OCI-LY3 (cell line): ENCODE measurements around the gene OXNAD1.

Source experiments
- H2AFZ ChIP-seq: fragments of 200-600, 300-600 bp; shearing (Covaris generic); 2 replicates; pipeline ENCODE4 v1.6.0; 2014; ENCODE audit warnings: antibody characterized with exemption, low read depth, low read length
- H3K27ac ChIP-seq: fragments of 200-600, 300-600 bp; sonication (generic); 2 replicates; pipeline ENCODE4 v1.5.1; 2014; ENCODE audit warnings: mild to moderate bottlenecking, low read length, moderate library complexity, mixed read lengths
- H3K27me3 ChIP-seq: fragments of 200-600, 300-600 bp; sonication (generic); 2 replicates; pipeline ENCODE4 v1.6.1; 2014; ENCODE audit warnings: low read depth, low read length, mixed read lengths
- H3K36me3 ChIP-seq: fragments of 200-600, 300-600 bp; sonication (generic); replicated peaks from 2 replicates; pipeline ENCODE3; 2014; ENCODE audit warnings: low read depth, low read length, mixed read lengths
- H3K4me1 ChIP-seq: fragments of 300-600, 200-600 bp; sonication (generic); 2 replicates; pipeline ENCODE4 v1.6.1; 2014; ENCODE audit warnings: low read length, mixed read lengths
- H3K4me2 ChIP-seq: fragments of 200-600, 300-600 bp; sonication (generic); 2 replicates; pipeline ENCODE4 v1.6.1; 2014; ENCODE audit warnings: low read length, mixed read lengths
- H3K4me3 ChIP-seq: fragments of 300-600, 200-600 bp; sonication (generic); 2 replicates; pipeline ENCODE4 v1.5.1; 2014; ENCODE audit warnings: antibody characterized with exemption, mild to moderate bottlenecking, low read length, moderate library complexity
- H3K79me2 ChIP-seq: fragments of 300-600, 200-600 bp; shearing (Covaris generic); 2 replicates; pipeline ENCODE4 v1.6.1; 2014; ENCODE audit warnings: mild to moderate bottlenecking, low read length, mixed read lengths
- H3K9ac ChIP-seq: fragments of 300-600, 200-600 bp; shearing (Covaris generic); 2 replicates; pipeline ENCODE4 v1.6.0; 2014; ENCODE audit warnings: mild to moderate bottlenecking, low read length, moderate library complexity
- H3K9me3 ChIP-seq: fragments of 200-600, 300-600 bp; shearing (Covaris generic); 2 replicates; pipeline ENCODE4 v1.6.1; 2014; ENCODE audit warnings: low read length, mixed read lengths; ENCODE audit not compliant: insufficient read depth
- H4K20me1 ChIP-seq: fragments of 200-600, 300-600 bp; sonication (generic); 2 replicates; pipeline ENCODE4 v1.6.1; 2016; ENCODE audit warnings: low read length, mixed read lengths; ENCODE audit not compliant: insufficient read depth
- CTCF ChIP-seq: fragments of 200-600, 300-600 bp; sonication (generic); IDR thresholded peaks from 2 replicates; pipeline ENCODE4 v1.5.1; 2014; ENCODE audit warnings: antibody characterized with exemption, low read length, low read depth
- EZH2phosphoT487 ChIP-seq: fragments of 200-600 bp; shearing (Covaris generic); IDR thresholded peaks from 2 replicates; pipeline ENCODE4 v1.6.1; 2018; ENCODE audit warnings: antibody characterized with exemption, mixed run types, low read depth

The OXNAD1 gene

GRCh38 chr3:16242177-16242576, 22.8 kb upstream of the OXNAD1 start:
- Histone ChIP-seq H3K27ac (no peak overlapping the region), H4K20me1 (no peaks in the 10 kb centered on the region), H3K4me3 (no peak overlapping the region), H3K27me3 (no peaks in the 10 kb centered on the region), H2AFZ (no peak overlapping the region), H3K36me3 (no peaks in the 10 kb centered on the region), H3K9me3 (no peaks in the 10 kb centered on the region), H3K9ac (no peak overlapping the region), H3K79me2 (no peaks in the 10 kb centered on the region), H3K4me2 (no peak overlapping the region), H3K4me1 (peaks cover 20% of the 10 kb centered on the region)
- TF ChIP-seq EZH2phosphoT487: no peak
- TF ChIP-seq CTCF: no peak

DNA sequence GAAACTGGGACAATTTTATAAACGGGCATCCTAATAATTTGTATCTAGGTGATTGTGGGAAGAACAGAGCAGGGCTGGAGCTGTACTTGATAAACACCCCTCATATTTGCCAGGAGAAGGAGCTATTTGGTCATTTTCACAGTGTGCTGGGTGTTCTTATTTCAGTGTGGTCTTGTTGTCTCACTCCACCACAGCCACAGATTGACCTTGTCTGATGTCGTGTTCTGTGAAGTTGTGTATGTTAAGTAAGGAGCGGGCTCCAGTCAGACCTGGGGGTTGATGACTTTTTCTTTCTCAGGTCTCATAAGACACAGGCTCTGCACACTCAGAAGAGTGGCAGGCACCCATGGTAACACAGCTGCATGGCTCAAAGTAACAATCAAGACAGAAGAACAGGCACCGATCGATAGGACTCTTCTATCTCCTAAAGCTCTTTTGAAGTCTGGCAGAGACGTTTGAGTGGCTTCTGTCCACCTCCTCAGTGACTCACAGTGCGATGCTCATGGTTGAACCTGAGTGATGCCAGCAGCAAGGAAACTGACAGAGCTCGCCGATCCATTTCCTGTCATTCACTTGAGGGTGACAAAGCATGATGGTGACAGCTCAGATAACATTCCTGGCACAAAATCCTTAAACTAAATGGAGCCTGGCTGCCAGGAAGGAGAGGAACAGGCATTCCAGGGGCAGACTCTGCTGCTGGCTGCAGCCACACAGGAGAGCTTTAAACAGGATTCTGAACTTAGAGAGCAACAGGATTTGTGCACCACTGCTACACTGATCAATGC, 21.1 kb upstream of the OXNAD1 start:
- no peak overlapping the region for H3K9ac ChIP-seq
- no peaks in the 10 kb centered on the region for H3K9me3 ChIP-seq
- H4K20me1 ChIP-seq: no peaks in the 10 kb centered on the region
- H3K4me1 ChIP-seq: peaks cover 34% of the 10 kb centered on the region
- H3K4me3 ChIP-seq: no peak overlapping the region
- no peaks in the 10 kb centered on the region for H3K79me2 ChIP-seq
- H3K27me3 ChIP-seq: no peaks in the 10 kb centered on the region
- H3K4me2 ChIP-seq: no peak overlapping the region
- TF ChIP-seq CTCF: no peak
- no peak for TF ChIP-seq EZH2phosphoT487
- H2AFZ ChIP-seq: no peak overlapping the region
- no peaks in the 10 kb centered on the region for H3K36me3 ChIP-seq
- no peak overlapping the region for H3K27ac ChIP-seq

GRCh38 chr3:16245609-16246008, 19.4 kb upstream of the OXNAD1 start:
- Histone ChIP-seq H3K79me2 (no peaks in the 10 kb centered on the region), H3K4me1 (peaks cover 29% of the 10 kb centered on the region), H3K27ac (no peak overlapping the region), H3K9me3 (no peaks in the 10 kb centered on the region), H3K27me3 (no peaks in the 10 kb centered on the region), H3K4me2 (peak overlapping the region; percentile 6; the same call in 1 of the 2 replicates), H3K9ac (no peak overlapping the region), H2AFZ (no peak overlapping the region), H3K4me3 (no peak overlapping the region), H3K36me3 (no peaks in the 10 kb centered on the region), H4K20me1 (no peaks in the 10 kb centered on the region)
- TF ChIP-seq CTCF (no peak), EZH2phosphoT487 (no peak)

DNA sequence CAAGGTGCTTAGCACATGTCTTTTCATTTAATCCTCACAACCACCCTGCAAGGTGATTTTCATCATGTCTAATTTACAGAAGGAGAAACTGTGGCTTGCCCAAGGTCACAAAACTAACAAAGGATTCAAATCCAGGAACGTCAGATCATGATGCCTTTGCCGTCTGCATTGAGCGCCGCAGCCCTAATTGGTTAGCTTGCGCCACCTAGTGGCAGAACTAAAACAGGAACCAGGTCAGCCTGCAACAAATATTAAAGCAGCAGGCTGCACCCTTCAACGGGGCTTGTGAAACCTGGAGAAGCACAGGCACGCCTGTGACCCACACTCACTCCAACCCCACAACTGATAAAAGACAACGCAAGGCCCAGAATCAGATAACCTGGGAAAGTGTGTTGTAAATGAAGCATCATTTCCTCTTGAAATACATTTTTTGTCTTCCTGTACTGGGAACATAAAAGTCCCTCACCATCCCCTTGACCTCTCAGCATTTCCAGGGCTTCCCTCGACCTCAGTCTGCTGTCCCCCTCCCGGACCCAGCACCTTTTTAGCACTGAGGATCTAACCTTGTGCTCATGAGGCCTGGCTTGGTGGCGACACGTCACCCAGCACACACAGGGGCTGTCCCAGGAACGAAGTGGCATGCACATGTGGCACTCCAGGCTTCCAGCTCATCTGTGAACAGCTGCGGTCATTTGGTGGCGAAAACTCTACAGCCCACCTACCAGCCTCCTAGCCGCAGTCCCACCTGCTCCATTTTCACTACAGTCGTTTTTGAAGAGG, 17.5 kb upstream of the OXNAD1 start:
- Histone ChIP-seq H3K27ac (peak overlapping the region; percentile 64), H3K27me3 (no peaks in the 10 kb centered on the region), H3K36me3 (no peaks in the 10 kb centered on the region), H2AFZ (peak overlapping the region; percentile 94), H3K9me3 (no peaks in the 10 kb centered on the region), H3K79me2 (no peaks in the 10 kb centered on the region), H4K20me1 (no peaks in the 10 kb centered on the region), H3K4me2 (peak overlapping the region; percentile 96), H3K9ac (peak overlapping the region; percentile 74), H3K4me3 (peak overlapping the region; percentile 75), H3K4me1 (peaks cover 42% of the 10 kb centered on the region)
- TF ChIP-seq CTCF (peak; percentile 99), EZH2phosphoT487 (no peak)
